LNCAP (cell line): Measurements from ENCODE around the gene ZNF699.

Experiments
- CTCF ChIP-seq: fragments of 450-650 bp; IDR thresholded peaks from 2 replicates; pipeline ENCODE4 v1.5.1; 2017; ENCODE audit warnings: mild to moderate bottlenecking

The ZNF699 gene

GRCh38 chr19:9309139-9309973 is at the start of gene ZNF699:
TSS of gene ZNF699 (minus strand) at chr19:9309838. CDS start at chr19:9305119, 4,719 bp downstream.
- no peak for TF ChIP-seq CTCF

- no peak for TF ChIP-seq CTCF
These were observed 45.0 kb upstream of the ZNF699 start for GRCh38 chr19:9354651-9355050.

GRCh38 chr19:9353011-9353410 is 43.4 kb upstream of the ZNF699 start:
- TF ChIP-seq CTCF, result no peak

GRCh38 chr19:9352505-9352904 is 42.9 kb upstream of the ZNF699 start:
- TF ChIP-seq CTCF, result no peak

- TF ChIP-seq CTCF, result no peak
These were observed 39.0 kb upstream of the ZNF699 start for GRCh38 chr19:9348671-9349070.

- no peak for TF ChIP-seq CTCF
These were observed 38.6 kb upstream of the ZNF699 start for GRCh38 chr19:9348253-9348652.

- TF ChIP-seq CTCF, result no peak
These were observed 35.4 kb upstream of the ZNF699 start for GRCh38 chr19:9345005-9345404.
